AG09309 (cell line): ENCODE data around the gene BTBD9.

Source experiments
- DNase-seq: peaks from one replicate; pipeline ENCODE4 v3.0.0-alpha.2; 2010; ENCODE audit warnings: low read depth
- H3K4me3 ChIP-seq: 2 replicates; pipeline ENCODE4 v1.5.1; 2011; ENCODE audit warnings: mild to moderate bottlenecking, low read depth, low read length, moderate library complexity; ENCODE audit not compliant: control insufficient read depth
- CTCF ChIP-seq: IDR thresholded peaks from 2 replicates; pipeline ENCODE4 v1.5.1; 2011; ENCODE audit warnings: mild to moderate bottlenecking, low read depth, low read length, inconsistent platforms; ENCODE audit not compliant: insufficient read depth, control insufficient read depth; ENCODE audit errors: missing control alignments

The BTBD9 gene

GRCh38 chr6:38142178-38142902 is 497.4 kb downstream of the BTBD9 start:
- no peak for DNase-seq
- no peak overlapping the region for H3K4me3 ChIP-seq
- TF ChIP-seq CTCF = no peak

GRCh38 chr6:38141716-38142115 is 498.0 kb downstream of the BTBD9 start:
- H3K4me3 ChIP-seq = no peak overlapping the region
- DNase-seq = no peak
- TF ChIP-seq CTCF = no peak

- DNase-seq = no peak
- TF ChIP-seq CTCF = no peak
- H3K4me3 ChIP-seq = no peak overlapping the region
These were observed 498.6 kb downstream of the BTBD9 start for GRCh38 chr6:38141085-38141484.

- DNase-seq = no peak
- no peak overlapping the region for H3K4me3 ChIP-seq
- no peak for TF ChIP-seq CTCF
These were observed 501.4 kb downstream of the BTBD9 start for GRCh38 chr6:38138374-38138773.

- H3K4me3 ChIP-seq = no peak overlapping the region
- TF ChIP-seq CTCF = no peak
- no peak for DNase-seq
These were observed 502.0 kb downstream of the BTBD9 start for GRCh38 chr6:38137608-38138265.

- DNase-seq = no peak
- no peak for TF ChIP-seq CTCF
- H3K4me3 ChIP-seq = no peak overlapping the region
These were observed 503.2 kb downstream of the BTBD9 start for GRCh38 chr6:38136547-38136946.
